GM12878 (cell line): Measurements from ENCODE around the gene TSHZ1. TPM values are rescaled to one million over a fixed set of nuclear protein-coding genes. Genes with fewer than 3 reads are reported as not detected.

Experiments used
- ATAC-seq: fragments of 200-7000 bp; cut with Tn5 transposase; 3 replicates; pipeline ENCODE4 v1.9.1; 2020; ENCODE audit warnings: mild to moderate bottlenecking, moderate library complexity
- BruUV-seq: library from RNA; stranded (reverse); fragments of 400-500 nt; replicated peaks from 2 replicates; lab custom pipeline; 2021; lab: Mats Ljungman, UMichigan
- CTCF ChIA-PET: fragments of 300-600 bp; sonication (Branson Sonifier 250); formaldehyde crosslinking; extraction: SDS; loops from one replicate; lab custom pipeline; 2021; ENCODE audit warnings: inconsistent platforms; lab: Yijun Ruan, JAX
- POLR2A ChIA-PET: fragments of 350-600 bp; formaldehyde crosslinking; extraction: SDS; loops from one replicate; lab custom pipeline; 2021; ENCODE audit warnings: inconsistent platforms; lab: Charles Lee
- RAD21 ChIA-PET: fragments of 300-600 bp; sonication (Branson Sonifier 250); formaldehyde crosslinking; loops from one replicate; lab custom pipeline; 2023; ENCODE audit warnings: antibody characterized with exemption; ENCODE audit not compliant: unreplicated experiment; lab: Charles Lee
- SMC1A ChIA-PET: fragments of 300-600 bp; sonication (Branson Sonifier 250); formaldehyde crosslinking; loops from one replicate; lab custom pipeline; 2023; ENCODE audit not compliant: unreplicated experiment, uncharacterized antibody; lab: Charles Lee
- DNase-seq: peaks from one replicate; pipeline ENCODE4 v3.0.0-alpha.2; 2011; ENCODE audit warnings: low read depth, low spot score
- FAIRE-seq: peaks from 3 replicates; lab custom pipeline; 2011; peaks lifted over from hg19 to GRCh38; lab: Jason Lieb, UNC
- H2AFZ ChIP-seq: 2 replicates; pipeline ENCODE4 v1.6.0; 2011; ENCODE audit warnings: low read depth, low read length, control low read depth; ENCODE audit not compliant: control insufficient read depth
- H3K27ac ChIP-seq: 2 replicates; pipeline ENCODE4 v1.5.1; 2011; ENCODE audit warnings: control low read depth; ENCODE audit not compliant: control insufficient read depth, insufficient read depth
- H3K27me3 ChIP-seq, 2 experiments: replicated peaks in 1 of 2; 2 replicates each; pipeline versions ENCODE4 v1.6.0 to v1.6.1; 2011; ENCODE audit warnings: low read length in 1 of 2; ENCODE audit not compliant: control insufficient read depth in 2 of 2, insufficient read depth in 2 of 2
- H3K36me3 ChIP-seq, 2 experiments: 2 replicates each; pipeline ENCODE4 v1.5.1; 2011; ENCODE audit warnings: low read length in 1 of 2; ENCODE audit not compliant: control insufficient read depth in 2 of 2, insufficient read depth in 2 of 2
- H3K4me1 ChIP-seq: 2 replicates; pipeline ENCODE4 v1.6.1; 2011; ENCODE audit warnings: mild to moderate bottlenecking, low read length, moderate library complexity, mixed read lengths; ENCODE audit not compliant: control insufficient read depth, insufficient read depth
- H3K4me2 ChIP-seq: 2 replicates; pipeline ENCODE4 v1.6.0; 2011; ENCODE audit warnings: control low read depth; ENCODE audit not compliant: control insufficient read depth, insufficient read depth
- H3K4me3 ChIP-seq: fragments of 200-600 bp; sonication (generic); 2 replicates; pipeline ENCODE4 v1.5.1; 2016
- H3K79me2 ChIP-seq: 2 replicates; pipeline ENCODE4 v1.6.0; 2011; ENCODE audit warnings: low read length; ENCODE audit not compliant: control insufficient read depth, insufficient read depth
- H3K9ac ChIP-seq: 2 replicates; pipeline ENCODE4 v1.8.0; 2011; ENCODE audit warnings: low read length, control low read depth, mixed read lengths; ENCODE audit not compliant: control insufficient read depth, insufficient read depth
- H3K9me3 ChIP-seq: replicated peaks from 3 replicates; pipeline ENCODE4 v1.5.1; 2011; ENCODE audit warnings: mild to moderate bottlenecking, low read length; ENCODE audit not compliant: control insufficient read depth, insufficient read depth
- H4K20me1 ChIP-seq: 2 replicates; pipeline ENCODE4 v1.6.0; 2011; ENCODE audit not compliant: control insufficient read depth, insufficient read depth
- ATF7 ChIP-seq: fragments of 450-650 bp; IDR thresholded peaks from 2 replicates; pipeline ENCODE4 v1.6.1; 2016; ENCODE audit warnings: low read depth, mild to moderate bottlenecking
- CHD4 ChIP-seq: fragments of 200-600 bp; sonication (generic); IDR thresholded peaks from 2 replicates; pipeline ENCODE4 v1.6.1; 2016; ENCODE audit warnings: mild to moderate bottlenecking
- DPF2 ChIP-seq: fragments of 450-650 bp; IDR thresholded peaks from 2 replicates; pipeline ENCODE4 v1.6.1; 2017; ENCODE audit warnings: mild to moderate bottlenecking
- IRF4 ChIP-seq: IDR thresholded peaks from 2 replicates; pipeline ENCODE4 v1.6.1; 2011; ENCODE audit warnings: low read depth, low read length
- SMAD1 ChIP-seq: fragments of 450-650 bp; IDR thresholded peaks from 2 replicates; pipeline ENCODE4 v1.6.1; 2018; ENCODE audit warnings: mild to moderate bottlenecking, low read depth; ENCODE audit not compliant: partially characterized antibody
- STAT3 ChIP-seq: IDR thresholded peaks from 2 replicates; pipeline ENCODE4 v1.6.1; 2011; ENCODE audit warnings: low read depth, low read length, improper control_type of control experiment
- ZBTB4 ChIP-seq: fragments of 450-650 bp; formaldehyde crosslinking; IDR thresholded peaks from 2 replicates; pipeline ENCODE4 v1.4.0; 2022; ENCODE audit warnings: mild to moderate bottlenecking, moderate library complexity
- WGBS: methylation state at CpG from one replicate; pipeline ENCODE4 v1.1.6; 2016; ENCODE audit warnings: low lambda C conversion rate; ENCODE audit not compliant: insufficient replicate concordance, insufficient coverage; ENCODE audit errors: missing lambda C conversion rate; 5-methylcytosine and 5-hydroxymethylcytosine counted together
- in situ Hi-C: fragments of 300-500 bp; cut with MboI; formaldehyde crosslinking; loops from 9 replicates; pipeline ENCODE4 v1.14.3; 2018; ENCODE audit warnings: mixed read lengths
- intact Hi-C: fragments of 100-400 bp; cut with micrococcal nuclease; formaldehyde crosslinking; loops from one replicate; pipeline ENCODE4 v1.14.2; 2022; ENCODE audit not compliant: unreplicated experiment
- polyA plus RNA-seq, 11 experiments: library from polyadenylated mRNA; depleted of rRNA in 4 of 11; unstranded in 6 of 11; stranded (reverse) in 5 of 11; fragments of >200 nt; fragmentation: Nextera tagmentation in 4 of 11; fragmentation: Illumina TruSeq in 1 of 11; extraction: Ambion mirVana in 4 of 11; extraction: Trizol in 1 of 11; gene quantifications; 1 replicate in 1 of 11; 2 replicates in 10 of 11; pipeline versions ENCODE4 v1.2.1 to v1.2.3, GENCODE V29; 2011 to 2016; ENCODE audit warnings: inconsistent platforms in 2 of 11, missing spikeins in 2 of 11, low read depth in 1 of 11
- total RNA-seq, 4 experiments: library from RNA; depleted of rRNA in 3 of 4; stranded (reverse); fragments of >200 nt in 3 of 4; fragmentation: Illumina TruSeq in 1 of 4; extraction: Trizol in 1 of 4; gene quantifications; 2 replicates each; pipeline versions ENCODE4 v1.2.1 to v1.2.3, GENCODE V29; 2013 to 2021

Gene TSHZ1
- total and polyA plus RNA-seq, 10 of the 15 experiments (the other 5 are each of a cell fraction or from before 2014, with no cell fraction given): 2.2 to 15.2 (median 5.1) TPM

- WGBS: 97% methylated on average over 20 of the region's 20 CpGs
- in situ Hi-C loops: no loop called here
- TF ChIP-seq STAT3 (no peak), CHD4 (no peak), DPF2 (no peak)
- TF ChIP-seq, all 136 proteins: peak for 0
Measured at GRCh38 chr18:75250471-75250821, 39.8 kb downstream of the TSHZ1 start.

GRCh38 chr18:75251466-75251865 lies 40.9 kb downstream of the TSHZ1 start:
- Histone ChIP-seq H3K36me3 (no peaks in the 10 kb centered on the region), H3K79me2 (peaks cover 25% of the 10 kb centered on the region), H3K4me3 (no peak overlapping the region), H3K27me3 (no peaks in the 10 kb centered on the region), H3K4me2 (no peak overlapping the region), H2AFZ (no peak overlapping the region), H3K9ac (no peak overlapping the region), H3K27ac (no peak overlapping the region), H3K9me3 (no peaks in the 10 kb centered on the region), H4K20me1 (no peaks in the 10 kb centered on the region), H3K4me1 (peaks cover 14% of the 10 kb centered on the region)
- TF ChIP-seq ATF7 (no peak), ZBTB4 (CRISPR knock-in tag) (no peak), SMAD1 (no peak), IRF4 (no peak)
- no peak for FAIRE-seq
- no peak for DNase-seq
- intact Hi-C loops (no loop called here), in situ Hi-C loops (no loop called here)
- ChIA-PET RAD21 (interaction anchor here (0.9 kb wide), 1 partner anchor 41 kb away, joined by 4 read pairs; no protein-coding TSS in a partner anchor), SMC1A (interaction anchor here (1.1 to 1.4 kb wide), 2 partner anchors 10 to 15 kb away, joined by 5 to 6 read pairs; no protein-coding TSS in a partner anchor), POLR2A (no interaction called here), CTCF (interaction anchor here (1.0 kb wide), 1 partner anchor 10 kb away, joined by 4 read pairs; no protein-coding TSS in a partner anchor)
- no peak for ATAC-seq
- no TSS peak for BruUV-seq
- 88% methylated on average over 5 of the region's 5 CpGs for WGBS

More at GRCh38 chr18:75250471-75250821, 39.8 kb downstream of the TSHZ1 start:
- Histone ChIP-seq H3K4me3 (no peak overlapping the region), H3K4me2 (no peak overlapping the region), H3K27ac (no peak overlapping the region), H3K9ac (no peak overlapping the region), H3K27me3 (no peaks in the 10 kb centered on the region), H4K20me1 (no peaks in the 10 kb centered on the region), H3K36me3 (no peaks in the 10 kb centered on the region), H3K79me2 (peaks cover 25% of the 10 kb centered on the region), H3K4me1 (peaks cover 14% of the 10 kb centered on the region), H3K9me3 (no peaks in the 10 kb centered on the region), H2AFZ (no peak overlapping the region)
- RAD21 ChIA-PET: no interaction called here
- FAIRE-seq (no peak), ATAC-seq (no peak), DNase-seq (no peak)
- SMC1A ChIA-PET: interaction anchor here (0.6 to 1.4 kb wide), 3 partner anchors 11 to 239 kb away, joined by 3 to 6 read pairs (median 5); no protein-coding TSS in a partner anchor
- CTCF ChIA-PET: interaction anchor here (0.7 to 1.0 kb wide), 2 partner anchors 11 to 23 kb away, joined by 3 to 4 read pairs; no protein-coding TSS in a partner anchor
- POLR2A ChIA-PET: no interaction called here
- no TSS peak for BruUV-seq
- intact Hi-C loops: no loop called here
